Activated CD4-positive, alpha-beta T cell treated with anti-CD3 and anti-CD28 coated beads for 24 hours (primary cell): ENCODE measurements around the gene HIF1A.
"Not testable (repeated sequence)": the region's sequence is repeated elsewhere in the genome, so short reads cannot be mapped to it uniquely, and the experiment has no call there.

Experiments
- DNase-seq, 2 donors: peaks; one replicate each; pipeline ENCODE4 v3.0.0-alpha.2; 2020; ENCODE audit warnings: low read depth in 2 of 2

HIF1A gene

GRCh38 chr14:61673305-61673704, 22.0 kb upstream of the HIF1A start:
- no peak for DNase-seq

- no peak for DNase-seq
Measured at GRCh38 chr14:61675291-61675690, 20.0 kb upstream of the HIF1A start.

- no peak for DNase-seq
Measured at GRCh38 chr14:61677479-61677878, 17.8 kb upstream of the HIF1A start.

- no peak for DNase-seq
Measured at GRCh38 chr14:61678975-61679374, 16.3 kb upstream of the HIF1A start.

- DNase-seq: no peak
Measured at GRCh38 chr14:61681413-61681812, 13.9 kb upstream of the HIF1A start.

GRCh38 chr14:61683108-61683507, 12.2 kb upstream of the HIF1A start:
- no peak for DNase-seq

- no peak for DNase-seq
Measured at GRCh38 chr14:61690039-61690438, 5.3 kb upstream of the HIF1A start.

- DNase-seq: no peak
Measured at GRCh38 chr14:61690982-61691381, 4.3 kb upstream of the HIF1A start.

- no peak for DNase-seq
Measured at GRCh38 chr14:61691495-61691894, 3.8 kb upstream of the HIF1A start.

- no peak for DNase-seq
Measured at GRCh38 chr14:61694039-61694438, 1.3 kb upstream of the HIF1A start.

GRCh38 chr14:61695695-61696527, 598 bp downstream of the HIF1A start:
- DNase-seq: peak; percentile 29 to 43

- DNase-seq: no peak
Measured at GRCh38 chr14:61696753-61697318, 1.5 kb downstream of the HIF1A start.

- no peak for DNase-seq
Measured at GRCh38 chr14:61698206-61698980, 3.1 kb downstream of the HIF1A start.

- no peak for DNase-seq
Measured at GRCh38 chr14:61699027-61699426, 3.7 kb downstream of the HIF1A start.

GRCh38 chr14:61700104-61700886, 5.0 kb downstream of the HIF1A start:
- DNase-seq: no peak

- DNase-seq: no peak
Measured at GRCh38 chr14:61701946-61702345, 6.6 kb downstream of the HIF1A start.

- DNase-seq: no peak
Measured at GRCh38 chr14:61703342-61704129, 8.2 kb downstream of the HIF1A start.

- no peak for DNase-seq
Measured at GRCh38 chr14:61704554-61704953, 9.2 kb downstream of the HIF1A start.

GRCh38 chr14:61705017-61705416, 9.7 kb downstream of the HIF1A start:
- DNase-seq: no peak

GRCh38 chr14:61706096-61706690, 10.9 kb downstream of the HIF1A start:
- no peak for DNase-seq

GRCh38 chr14:61707774-61708173, 12.5 kb downstream of the HIF1A start:
- not testable (repeated sequence) for DNase-seq
